Muscle of arm (tissue), 12 donors: ENCODE measurements around the gene SSH2. TPM values are rescaled to one million over a fixed set of nuclear protein-coding genes. Genes with fewer than 3 reads are reported as not detected.
"Not testable (repeated sequence)": the region's sequence is repeated elsewhere in the genome, so short reads cannot be mapped to it uniquely, and the experiment has no call there.

Experiments used
- DNase-seq: peaks from one replicate; pipeline ENCODE4 v3.0.0-alpha.2; 2013
- polyA plus RNA-seq, 12 donors: library from polyadenylated mRNA; unstranded; fragments of 120-200 nt; gene quantifications; one replicate each; pipeline ENCODE4 v1.2.1, GENCODE V29; 2013; ENCODE audit not compliant: insufficient read length in 12 of 12

SSH2 gene
- polyA plus RNA-seq, 12 donors = 17.7 to 73.5 (median 25.5) TPM

DNA sequence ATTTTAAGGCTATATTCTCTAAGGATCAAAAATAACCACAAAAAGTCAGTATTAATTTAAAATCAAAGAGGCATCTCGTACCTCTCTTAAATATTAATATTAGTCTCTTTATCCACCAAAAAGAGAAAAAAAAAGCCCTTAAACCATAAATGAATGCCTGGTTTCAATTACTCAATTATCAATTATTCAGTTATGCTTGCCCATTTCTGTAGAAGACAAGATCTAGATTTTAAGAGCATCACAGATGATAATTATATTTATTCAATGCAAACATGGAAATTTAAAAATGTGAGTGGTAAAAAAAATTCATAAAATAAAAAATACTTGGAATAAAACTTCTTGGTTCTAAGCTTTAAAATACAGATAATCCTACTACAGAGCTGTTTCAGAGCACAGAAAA is 181.6 kb downstream of the SSH2 start:
- no peak for DNase-seq

GRCh38 chr17:29747660-29748059 is 182.4 kb downstream of the SSH2 start:
- DNase-seq = no peak

- no peak for DNase-seq
Measured at GRCh38 chr17:29746669-29747068, 183.4 kb downstream of the SSH2 start.

DNA sequence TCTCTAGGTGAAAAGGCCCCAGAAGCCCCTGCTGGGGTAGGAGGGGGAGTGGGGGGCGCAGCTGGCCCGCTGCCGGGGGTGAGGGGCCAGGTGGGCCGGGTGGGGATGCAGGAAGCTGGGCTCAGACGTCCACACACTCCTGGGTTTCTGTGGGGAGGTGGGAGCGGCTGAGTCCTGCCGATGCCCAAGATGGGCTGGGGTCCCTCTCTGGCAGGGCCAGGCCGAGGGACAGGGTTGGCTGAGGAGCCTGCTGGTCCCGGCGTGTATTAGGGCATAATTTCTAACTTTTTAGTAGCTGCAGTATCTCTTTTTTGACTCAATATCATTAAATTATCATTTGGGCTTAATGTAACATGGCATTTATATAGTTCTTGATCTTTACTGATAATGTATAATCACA is 185.9 kb downstream of the SSH2 start:
- no peak for DNase-seq

- DNase-seq = no peak
Measured at GRCh38 chr17:29742210-29742513, 187.9 kb downstream of the SSH2 start.

DNA sequence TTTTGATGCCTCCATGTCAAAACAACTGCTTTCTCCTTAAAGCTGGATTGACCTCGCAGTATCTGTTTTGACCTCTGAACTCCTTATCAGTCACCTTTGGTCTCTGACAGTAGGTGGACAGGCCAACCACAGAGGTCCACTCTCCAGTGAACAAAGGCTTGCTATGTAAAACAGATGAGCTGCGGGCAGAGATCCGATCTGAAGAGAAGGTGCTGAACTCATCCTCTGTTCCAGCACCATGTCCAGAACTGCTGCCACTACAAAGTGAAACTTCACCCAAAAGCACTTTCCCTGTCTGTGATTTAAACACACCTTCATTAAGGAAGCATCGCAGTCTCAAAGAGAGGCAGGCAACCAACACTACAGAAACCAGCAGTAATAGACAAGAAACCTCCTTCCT is 190.0 kb downstream of the SSH2 start:
- no peak for DNase-seq

GRCh38 chr17:29734640-29735039 is 195.4 kb downstream of the SSH2 start:
- DNase-seq = no peak

GRCh38 chr17:29733166-29733565 is 196.9 kb downstream of the SSH2 start:
- no peak for DNase-seq

GRCh38 chr17:29732613-29733012 is 197.4 kb downstream of the SSH2 start:
- DNase-seq = no peak

DNA sequence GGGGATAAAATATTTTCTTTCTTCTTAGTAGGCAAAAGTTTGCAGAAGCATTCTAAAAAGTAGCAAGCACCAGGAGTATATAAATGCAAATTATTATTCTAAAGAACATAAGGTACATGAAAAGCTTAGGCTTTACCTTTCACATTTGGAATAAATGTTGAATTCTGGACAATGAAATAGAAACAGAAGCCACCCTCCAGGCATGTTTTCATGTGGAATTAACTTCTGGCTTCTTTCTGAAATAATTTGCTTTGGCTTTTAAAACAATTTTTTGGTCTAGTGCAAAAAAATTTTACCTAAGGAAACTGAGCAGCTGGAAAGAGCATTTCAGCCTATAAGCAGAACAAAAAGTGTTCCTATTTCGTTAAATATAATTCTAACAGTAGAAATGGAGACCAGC is 197.8 kb downstream of the SSH2 start:
- no peak for DNase-seq

GRCh38 chr17:29731589-29731929 is 198.5 kb downstream of the SSH2 start:
- no peak for DNase-seq

DNA sequence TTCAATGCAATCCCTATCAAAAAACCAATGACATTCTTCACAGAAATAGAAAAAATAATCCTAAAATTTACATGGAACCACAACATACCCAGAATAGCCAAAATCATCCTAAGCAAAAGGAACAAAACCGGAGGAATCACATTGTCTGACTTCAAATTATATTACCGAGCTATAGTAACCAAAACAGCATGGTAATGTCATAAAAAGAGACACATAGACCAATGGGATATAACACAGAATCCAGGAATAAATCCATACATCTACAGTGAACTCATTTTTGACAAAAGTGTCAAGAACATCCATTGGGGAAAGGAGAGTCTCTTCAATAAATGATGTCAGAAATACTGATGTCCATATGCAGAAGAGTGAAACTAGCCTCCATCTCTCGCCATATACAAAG is 201.5 kb downstream of the SSH2 start:
- no peak for DNase-seq

DNA sequence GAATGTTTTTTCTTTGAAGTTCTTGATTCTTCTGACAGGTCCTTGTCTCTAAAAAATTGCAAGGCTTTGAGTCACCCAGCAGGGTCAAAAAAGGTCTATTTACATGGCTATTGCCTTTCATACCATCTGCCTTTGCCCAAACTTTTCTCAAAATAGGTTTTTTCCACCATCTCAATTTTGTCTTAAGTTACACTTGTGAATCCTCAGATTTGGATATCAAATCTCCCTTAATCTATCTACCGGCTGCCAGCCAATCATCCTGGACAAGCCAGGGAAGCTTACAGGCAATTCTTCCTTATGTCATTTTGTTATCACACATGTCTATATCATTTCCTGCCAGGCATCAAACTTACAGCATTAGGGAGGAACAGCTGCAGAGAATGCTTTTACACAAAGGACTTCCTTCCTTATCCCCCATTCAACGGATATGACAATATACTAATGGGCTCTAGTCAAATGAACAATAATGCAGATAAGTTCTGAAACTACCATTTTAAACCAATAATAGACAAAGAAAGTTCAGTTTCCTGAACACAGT is 203.2 kb downstream of the SSH2 start:
- DNase-seq = no peak

DNA sequence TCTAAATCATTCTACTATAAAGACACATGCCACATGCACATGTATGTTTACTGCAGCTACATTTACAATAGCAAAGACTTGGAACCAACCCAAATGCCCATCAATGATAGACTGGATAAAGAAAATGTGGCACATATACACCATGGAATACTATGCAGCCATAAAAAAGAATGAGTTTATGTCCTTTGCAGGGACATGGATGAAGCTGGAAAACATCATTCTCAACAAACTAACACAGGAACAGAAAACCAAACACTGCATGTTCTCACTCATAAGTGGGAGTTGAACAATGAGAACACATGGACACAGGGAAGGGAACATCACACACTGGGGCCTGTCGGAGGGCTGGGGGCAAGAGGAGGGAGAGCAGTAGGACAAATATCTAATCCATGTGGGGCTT is 204.6 kb downstream of the SSH2 start:
- DNase-seq = not testable (repeated sequence)

DNA sequence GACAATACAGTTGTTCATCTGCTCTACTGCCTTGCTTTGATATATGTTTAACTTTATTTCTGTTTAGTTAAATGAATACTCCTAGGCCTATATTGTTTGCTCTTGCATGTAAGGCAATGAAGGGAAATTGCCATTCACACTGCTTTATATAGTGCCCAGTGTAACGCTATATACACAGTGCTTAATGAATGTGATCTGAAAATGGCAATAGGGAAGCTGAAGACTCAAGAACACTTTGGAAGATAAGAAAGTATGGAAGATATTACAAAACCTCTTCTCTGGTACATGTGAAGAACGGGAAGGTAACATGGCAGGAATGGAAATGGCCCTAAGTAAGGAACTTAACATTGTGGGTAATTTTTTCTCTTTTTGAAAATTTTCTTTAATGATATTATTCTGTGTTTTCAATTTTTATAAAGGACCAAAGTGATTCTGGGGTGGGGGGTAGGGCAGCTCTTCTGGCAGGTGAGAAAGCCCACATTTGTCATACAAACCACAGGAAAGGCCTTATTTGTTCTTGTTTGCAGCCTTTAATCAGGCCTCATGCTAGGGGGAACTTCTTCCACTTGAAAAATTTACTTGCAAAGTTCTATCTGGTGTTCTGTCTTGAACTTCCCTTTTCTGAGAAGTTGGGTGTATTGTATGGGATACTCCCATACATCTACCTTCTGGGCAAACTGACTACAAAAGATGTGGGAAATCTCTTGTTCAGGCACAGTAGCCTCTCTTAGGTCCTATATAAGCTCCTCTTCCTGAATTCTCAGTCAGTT is 206.6 kb downstream of the SSH2 start:
- no peak for DNase-seq

- DNase-seq = peak; percentile 79
Measured at GRCh38 chr17:29722411-29723198, 207.4 kb downstream of the SSH2 start.

DNA sequence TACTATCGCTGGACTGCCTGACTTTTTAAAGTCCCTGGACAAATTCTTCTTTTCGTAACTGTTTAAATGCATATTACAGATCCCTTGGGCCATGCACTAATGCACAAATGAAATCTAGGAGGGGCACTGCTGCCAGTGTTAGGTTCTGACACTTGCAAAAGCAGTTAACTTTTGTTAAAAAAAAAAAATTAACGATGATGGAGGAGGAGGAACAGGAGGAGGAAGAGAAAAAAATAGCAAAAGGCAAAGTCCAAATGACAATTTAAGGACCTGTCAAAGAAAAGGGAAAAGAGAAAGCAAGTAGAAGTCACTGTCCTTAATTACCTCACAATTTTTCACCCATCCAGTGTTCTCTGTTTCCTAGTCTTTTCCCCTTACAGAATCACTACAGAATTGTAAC is 209.5 kb downstream of the SSH2 start:
- no peak for DNase-seq

DNA sequence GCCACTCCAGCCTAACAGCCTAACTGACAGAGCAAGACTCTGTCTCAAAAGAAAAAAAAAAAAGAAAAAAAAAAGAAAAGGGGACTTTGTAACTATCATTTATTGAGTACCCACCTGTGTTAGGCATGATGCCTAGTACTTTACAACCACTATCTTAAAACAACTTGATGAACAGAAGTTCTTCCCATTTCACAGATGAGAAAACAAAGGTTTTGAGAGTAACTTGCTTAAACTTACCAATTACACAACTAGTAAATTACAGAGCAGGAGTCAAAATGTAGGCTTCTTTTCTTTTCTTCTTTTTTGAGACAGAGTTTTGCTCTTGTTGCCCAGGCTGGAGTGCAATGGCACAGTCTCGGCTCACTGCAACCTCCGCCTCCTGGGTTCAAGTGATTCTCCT is 210.6 kb downstream of the SSH2 start:
- no peak for DNase-seq

DNA sequence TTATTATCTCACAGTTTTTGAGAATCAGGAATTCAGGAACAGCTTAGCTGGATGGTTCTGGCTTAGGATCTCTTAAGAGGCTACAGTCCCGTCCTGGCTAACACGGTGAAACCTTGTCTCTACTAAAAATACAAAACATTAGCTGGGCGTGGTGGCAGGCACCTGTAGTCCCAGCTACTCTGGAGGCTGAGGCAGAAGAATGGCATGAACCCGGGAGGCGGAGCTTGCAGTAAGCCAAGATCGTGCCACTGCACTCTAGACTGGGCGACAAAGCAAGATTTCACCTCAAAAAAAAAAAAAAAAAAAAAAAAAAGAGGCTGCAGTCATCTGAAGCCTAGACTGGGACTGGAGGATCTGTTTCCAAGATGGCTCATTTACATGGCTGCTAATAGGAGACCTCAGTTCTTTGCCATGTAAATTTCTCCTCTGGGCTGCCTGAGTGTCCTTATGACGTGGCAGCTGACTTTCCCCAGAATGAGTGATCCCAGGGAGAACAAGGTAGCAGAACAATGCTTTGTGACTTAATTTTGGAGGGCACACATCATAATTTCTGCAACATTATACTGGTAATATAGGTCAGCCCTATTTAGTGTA is 211.5 kb downstream of the SSH2 start:
- no peak for DNase-seq

DNA sequence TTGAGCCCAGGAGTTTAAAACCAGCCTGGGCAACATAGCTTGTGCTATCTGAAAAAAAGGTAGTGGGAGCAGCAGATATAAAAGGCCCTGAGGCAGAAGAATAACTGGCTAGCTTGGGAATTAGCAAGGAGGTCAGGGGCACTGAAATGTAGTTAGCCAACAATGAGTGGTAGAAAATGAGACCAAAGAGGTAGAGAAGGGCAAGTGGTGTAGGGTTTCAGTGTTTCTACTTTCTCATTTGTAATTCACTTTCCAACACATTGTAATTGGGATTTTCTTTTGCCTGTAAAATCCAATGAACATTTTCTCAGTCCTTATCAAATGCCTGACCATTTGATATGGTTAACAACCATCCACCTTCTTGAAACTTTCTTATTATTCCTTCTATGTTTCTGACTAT is 212.2 kb downstream of the SSH2 start:
- no peak for DNase-seq

DNA sequence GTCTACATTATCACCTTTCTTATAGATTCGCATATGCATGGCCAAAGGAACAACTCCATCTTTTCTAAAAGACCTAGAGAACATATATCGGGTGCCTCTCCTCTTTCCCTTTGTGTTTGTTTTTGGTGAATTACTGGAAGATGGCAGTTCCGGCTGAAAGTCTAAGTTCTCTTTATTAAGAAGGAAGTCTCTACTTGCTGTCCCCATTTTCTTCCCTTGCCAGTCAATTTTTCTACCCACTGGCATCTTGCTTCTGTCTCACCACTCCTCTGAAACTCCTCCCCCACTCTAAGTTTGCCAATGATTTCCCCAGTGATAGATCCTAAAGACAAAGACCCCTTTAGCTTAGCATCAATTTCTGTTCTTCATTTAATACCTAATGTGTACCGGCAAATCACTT is 213.5 kb downstream of the SSH2 start:
- no peak for DNase-seq

GRCh38 chr17:29715680-29716079 is 214.3 kb downstream of the SSH2 start:
- no peak for DNase-seq

GRCh38 chr17:29714146-29714545 is 215.9 kb downstream of the SSH2 start:
- no peak for DNase-seq
